Endothelial cell of umbilical vein (primary cell): ENCODE measurements around the gene FBXL14.

ENCODE experiments used
- EZH2 ChIP-seq: IDR thresholded peaks from 2 replicates; pipeline ENCODE4 v1.6.1; 2012; ENCODE audit warnings: borderline replicate concordance, low read depth, mild to moderate bottlenecking, moderate library complexity, low read length, inconsistent platforms; ENCODE audit not compliant: severe bottlenecking
- MYC ChIP-seq: IDR thresholded peaks from one replicate; pipeline ENCODE4 v1.6.1; 2011; ENCODE audit warnings: mild to moderate bottlenecking, low read depth, low read length
- POLR2A ChIP-seq: IDR thresholded peaks from 2 replicates; pipeline ENCODE4 v1.6.1; 2012; ENCODE audit warnings: low read depth, mild to moderate bottlenecking, control low read depth, low read length
- POLR2AphosphoS5 ChIP-seq: IDR thresholded peaks from 2 replicates; pipeline ENCODE4 v1.6.1; 2012; ENCODE audit warnings: low read depth, mild to moderate bottlenecking, control low read depth, low read length, moderate library complexity; ENCODE audit not compliant: insufficient read depth
- TF ChIP-seq, protein P1 (sequence below), 2 donors: IDR thresholded peaks; 1 replicate in 1 of 2; 2 replicates in 1 of 2; pipeline ENCODE4 v1.5.1; 2011; ENCODE audit warnings: low read length in 2 of 2, mild to moderate bottlenecking in 2 of 2, moderate library complexity in 2 of 2, control low read depth in 1 of 2, inconsistent platforms in 1 of 2, low read depth in 1 of 2; ENCODE audit not compliant: insufficient read depth in 1 of 2; ENCODE audit errors: extremely low read depth in 1 of 2
- TF ChIP-seq, protein P2 (sequence below): IDR thresholded peaks from 2 replicates; pipeline ENCODE4 v1.6.1; 2011; ENCODE audit not compliant: insufficient read depth, insufficient read length

DNA sequence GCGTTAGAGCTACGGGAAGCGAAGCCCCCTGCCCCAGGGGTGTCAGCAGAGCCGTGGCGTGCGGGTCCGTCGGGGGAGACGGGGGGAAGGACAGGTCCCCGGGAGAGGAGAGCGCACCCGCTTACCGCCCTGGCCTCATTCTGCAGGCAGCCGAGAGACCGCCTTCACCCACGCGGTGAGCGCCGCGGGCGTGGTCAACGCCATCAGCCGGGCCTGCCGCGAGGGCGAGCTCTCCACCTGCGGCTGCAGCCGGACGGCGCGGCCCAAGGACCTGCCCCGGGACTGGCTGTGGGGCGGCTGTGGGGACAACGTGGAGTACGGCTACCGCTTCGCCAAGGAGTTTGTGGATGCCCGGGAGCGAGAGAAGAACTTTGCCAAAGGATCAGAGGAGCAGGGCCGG is 45.2 kb upstream of the FBXL14 start:
- TF ChIP-seq POLR2A (no peak), EZH2 (no peak), POLR2AphosphoS5 (no peak), MYC (no peak)
- TF ChIP-seq, protein P1, sequence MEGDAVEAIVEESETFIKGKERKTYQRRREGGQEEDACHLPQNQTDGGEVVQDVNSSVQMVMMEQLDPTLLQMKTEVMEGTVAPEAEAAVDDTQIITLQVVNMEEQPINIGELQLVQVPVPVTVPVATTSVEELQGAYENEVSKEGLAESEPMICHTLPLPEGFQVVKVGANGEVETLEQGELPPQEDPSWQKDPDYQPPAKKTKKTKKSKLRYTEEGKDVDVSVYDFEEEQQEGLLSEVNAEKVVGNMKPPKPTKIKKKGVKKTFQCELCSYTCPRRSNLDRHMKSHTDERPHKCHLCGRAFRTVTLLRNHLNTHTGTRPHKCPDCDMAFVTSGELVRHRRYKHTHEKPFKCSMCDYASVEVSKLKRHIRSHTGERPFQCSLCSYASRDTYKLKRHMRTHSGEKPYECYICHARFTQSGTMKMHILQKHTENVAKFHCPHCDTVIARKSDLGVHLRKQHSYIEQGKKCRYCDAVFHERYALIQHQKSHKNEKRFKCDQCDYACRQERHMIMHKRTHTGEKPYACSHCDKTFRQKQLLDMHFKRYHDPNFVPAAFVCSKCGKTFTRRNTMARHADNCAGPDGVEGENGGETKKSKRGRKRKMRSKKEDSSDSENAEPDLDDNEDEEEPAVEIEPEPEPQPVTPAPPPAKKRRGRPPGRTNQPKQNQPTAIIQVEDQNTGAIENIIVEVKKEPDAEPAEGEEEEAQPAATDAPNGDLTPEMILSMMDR (IDR thresholded peaks at IDR 0.05; ENCODE audit: extremely low read depth in 1 of 2, insufficient read depth in 1 of 2, low read depth in 1 of 2, low read length in 2 of 2), result no peak
- TF ChIP-seq, protein P2, sequence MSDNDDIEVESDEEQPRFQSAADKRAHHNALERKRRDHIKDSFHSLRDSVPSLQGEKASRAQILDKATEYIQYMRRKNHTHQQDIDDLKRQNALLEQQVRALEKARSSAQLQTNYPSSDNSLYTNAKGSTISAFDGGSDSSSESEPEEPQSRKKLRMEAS, result no peak
